HepG2 (cell line): Measurements from ENCODE around the gene AMPH. TPM values are rescaled to one million over a fixed set of nuclear protein-coding genes. Genes with fewer than 3 reads are reported as not detected.

Experiments used
- ATAC-seq: fragments of 200-7000 bp; cut with Tn5 transposase; 3 replicates; pipeline ENCODE4 v1.9.1; 2020; ENCODE audit warnings: mild to moderate bottlenecking, moderate library complexity
- BruUV-seq: library from RNA; stranded (reverse); fragments of 400-500 nt; replicated peaks from 2 replicates; lab custom pipeline; 2021; lab: Mats Ljungman, UMichigan
- CTCF ChIA-PET: fragments of 300-600 bp; formaldehyde crosslinking; extraction: SDS; loops from one replicate; lab custom pipeline; 2021; ENCODE audit warnings: low total read pairs, inconsistent platforms, low intra/inter-chr PET ratio; lab: Yijun Ruan, JAX
- POLR2A ChIA-PET: fragments of 350-600 bp; sonication (Branson Sonifier 250); formaldehyde crosslinking; loops from one replicate; lab custom pipeline; 2020; ENCODE audit warnings: antibody characterized with exemption, inconsistent platforms; lab: Yijun Ruan, JAX
- DNase-seq: peaks from one replicate; pipeline ENCODE4 v3.0.0-alpha.2; 2015; ENCODE audit warnings: low spot score
- FAIRE-seq: peaks from 3 replicates; lab custom pipeline; 2011; peaks lifted over from hg19 to GRCh38; lab: Jason Lieb, UNC
- H2AFZ ChIP-seq: one replicate; pipeline ENCODE4 v1.6.1; 2011; ENCODE audit warnings: low read length, inconsistent platforms
- H3K27ac ChIP-seq: fragments of 300-600 bp; 3 replicates; pipeline ENCODE4 v1.8.0; 2011; ENCODE audit warnings: mixed run types, mild to moderate bottlenecking, mixed read lengths, low read length, inconsistent platforms; ENCODE audit not compliant: insufficient read depth; ENCODE audit errors: extremely low read length
- H3K27me3 ChIP-seq, 2 experiments: fragments of 200-600 bp in 1 of 2; 2 replicates in 1 of 2; 3 replicates in 1 of 2; pipeline versions ENCODE4 v1.6.0 to v1.8.0; 2011; ENCODE audit warnings: low read length in 2 of 2, mild to moderate bottlenecking in 2 of 2, moderate library complexity in 2 of 2, inconsistent platforms in 1 of 2; ENCODE audit not compliant: insufficient read depth in 2 of 2, control insufficient read depth in 1 of 2
- H3K36me3 ChIP-seq, 2 experiments: fragments of 200-600 bp in 1 of 2; replicated peaks in 1 of 2; 2 replicates in 1 of 2; 3 replicates in 1 of 2; pipeline versions ENCODE4 v1.5.1 to v1.8.0; 2011; ENCODE audit warnings: low read length in 2 of 2, inconsistent platforms in 1 of 2; ENCODE audit not compliant: insufficient read depth in 2 of 2, control insufficient read depth in 1 of 2
- H3K4me1 ChIP-seq: 2 replicates; pipeline ENCODE4 v1.5.1; 2012; ENCODE audit warnings: low read length, inconsistent platforms; ENCODE audit not compliant: insufficient read depth
- H3K4me2 ChIP-seq: 2 replicates; pipeline ENCODE4 v1.6.0; 2011; ENCODE audit warnings: low read depth, low read length, inconsistent platforms
- H3K4me3 ChIP-seq, 3 experiments: fragments of 200-600 bp in 1 of 3; sonication (generic), shearing (Covaris generic) in 1 of 3; replicated peaks in 1 of 3; 2 replicates each; pipeline ENCODE4 v1.5.1; 2011 to 2016; ENCODE audit warnings: low read length in 3 of 3, inconsistent platforms in 2 of 3, low read depth in 2 of 3, mild to moderate bottlenecking in 2 of 3, control low read depth in 1 of 3, mixed read lengths in 1 of 3; ENCODE audit not compliant: insufficient read depth in 1 of 3
- H3K79me2 ChIP-seq: one replicate; pipeline ENCODE4 v1.6.1; 2011; ENCODE audit warnings: low read length, inconsistent platforms; ENCODE audit not compliant: insufficient read depth
- H3K9ac ChIP-seq: 2 replicates; pipeline ENCODE4 v1.6.0; 2011; ENCODE audit warnings: mild to moderate bottlenecking, low read depth, low read length, inconsistent platforms; ENCODE audit not compliant: insufficient read depth
- H3K9me3 ChIP-seq: 2 replicates; pipeline ENCODE4 v1.5.1; 2012; ENCODE audit warnings: mild to moderate bottlenecking, low read length
- H4K20me1 ChIP-seq: 2 replicates; pipeline ENCODE4 v1.6.0; 2011; ENCODE audit warnings: inconsistent platforms, mild to moderate bottlenecking, low read length, moderate library complexity; ENCODE audit not compliant: insufficient read depth
- CREB1 ChIP-seq, 2 experiments: fragments of 450-650 bp in 1 of 2; IDR thresholded peaks; 2 replicates each; pipeline ENCODE4 v1.6.1; 2016 to 2017; ENCODE audit warnings: control low read depth in 1 of 2, mild to moderate bottlenecking in 1 of 2, missing compliant biosample characterization in 1 of 2, missing genetic modification characterization in 1 of 2
- DDIT3 ChIP-seq: sonication (generic); formaldehyde crosslinking; IDR thresholded peaks from 2 replicates; pipeline ENCODE4 v1.4.0; 2020; ENCODE audit warnings: mild to moderate bottlenecking, missing genetic modification reagents
- DR1 ChIP-seq: sonication (generic); formaldehyde crosslinking; IDR thresholded peaks from 2 replicates; pipeline ENCODE4 v1.8.0; 2021; ENCODE audit warnings: mild to moderate bottlenecking, missing genetic modification reagents, inconsistent platforms
- GATAD1 ChIP-seq: IDR thresholded peaks from 2 replicates; pipeline ENCODE4 v1.6.1; 2016; ENCODE audit warnings: missing genetic modification reagents, missing compliant biosample characterization
- GTF2F1 ChIP-seq: fragments of 150-350 bp; IDR thresholded peaks from 2 replicates; pipeline ENCODE4 v1.6.1; 2014; ENCODE audit warnings: low read length
- HNF4G ChIP-seq, 2 experiments: sonication (generic) in 1 of 2; formaldehyde crosslinking in 1 of 2; IDR thresholded peaks; 2 replicates each; pipeline versions ENCODE4 v1.4.0 to v1.6.1; 2011 to 2020; ENCODE audit warnings: borderline replicate concordance in 2 of 2, low read depth in 2 of 2, mild to moderate bottlenecking in 2 of 2, low read length in 1 of 2, missing genetic modification reagents in 1 of 2, moderate library complexity in 1 of 2
- MBNL3 ChIP-seq: fragments of 250-450 bp; sonication (Bioruptor Pico); conservative IDR thresholded peaks from 2 replicates; pipeline ENCODE4 v1.8.0; 2022; ENCODE audit warnings: mild to moderate bottlenecking, inconsistent platforms
- NFE2L1 ChIP-seq: sonication (generic); formaldehyde crosslinking; IDR thresholded peaks from 2 replicates; pipeline ENCODE4 v1.4.0; 2020; ENCODE audit warnings: missing genetic modification reagents, mild to moderate bottlenecking, borderline replicate concordance
- RELA ChIP-seq: sonication (generic); formaldehyde crosslinking; IDR thresholded peaks from 2 replicates; pipeline ENCODE4 v1.4.0; 2020; ENCODE audit warnings: missing genetic modification reagents
- SAFB2 ChIP-seq: sonication (generic); formaldehyde crosslinking; IDR thresholded peaks from 2 replicates; pipeline ENCODE4 v1.5.1; 2020; ENCODE audit warnings: missing genetic modification reagents, low read depth, mild to moderate bottlenecking, borderline replicate concordance
- TCF7 ChIP-seq: sonication (generic); IDR thresholded peaks from 2 replicates; pipeline ENCODE4 v1.6.1; 2016; ENCODE audit warnings: antibody characterized with exemption, low read depth
- ZBED4 ChIP-seq: sonication (generic); formaldehyde crosslinking; IDR thresholded peaks from 2 replicates; pipeline ENCODE4 v1.4.0; 2020; ENCODE audit warnings: missing genetic modification reagents, borderline replicate concordance
- ZFP82 ChIP-seq: sonication (generic); formaldehyde crosslinking; IDR thresholded peaks from 2 replicates; pipeline ENCODE4 v1.5.1; 2020; ENCODE audit warnings: mild to moderate bottlenecking, missing genetic modification reagents, borderline replicate concordance
- ZNF549 ChIP-seq: sonication (generic); formaldehyde crosslinking; IDR thresholded peaks from 2 replicates; pipeline ENCODE4 v1.5.0; 2020; ENCODE audit warnings: missing genetic modification reagents
- ZNF619 ChIP-seq: sonication (generic); formaldehyde crosslinking; IDR thresholded peaks from 2 replicates; pipeline ENCODE4 v1.4.0; 2020; ENCODE audit warnings: mild to moderate bottlenecking, missing genetic modification reagents
- ZSCAN31 ChIP-seq: sonication (generic); formaldehyde crosslinking; IDR thresholded peaks from 2 replicates; pipeline ENCODE4 v1.5.0; 2020; ENCODE audit warnings: low read depth, mild to moderate bottlenecking, missing genetic modification reagents
- WGBS: methylation state at CpG from one replicate; pipeline ENCODE4 v1.1.6; 2017; ENCODE audit warnings: low lambda C conversion rate; 5-methylcytosine and 5-hydroxymethylcytosine counted together
- in situ Hi-C: cut with HindIII; loops from 2 replicates; pipeline ENCODE4 v1.10.0; 2017; ENCODE audit warnings: low pct_unique_long_range_greater_than_20kb; ENCODE audit not compliant: extremely low pct_ligation_motif_present
- intact Hi-C: fragments of 100-400 bp; cut with micrococcal nuclease; formaldehyde crosslinking; loops from one replicate; pipeline ENCODE4 v1.10.0; 2022; ENCODE audit not compliant: unreplicated experiment
- polyA plus RNA-seq, 8 experiments: library from polyadenylated mRNA; depleted of rRNA in 3 of 8; stranded (reverse) in 7 of 8; unstranded in 1 of 8; fragments of >200 nt; fragmentation: Illumina TruSeq in 4 of 8; extraction: Trizol in 4 of 8; gene quantifications; 2 replicates each; pipeline versions ENCODE4 v1.2.1 to v1.2.3, GENCODE V29; 2011 to 2016; ENCODE audit warnings: low read depth in 4 of 8, missing spikeins in 1 of 8, mixed read lengths in 1 of 8; ENCODE audit not compliant: insufficient read depth in 1 of 8
- total RNA-seq, 5 experiments: library from RNA; depleted of rRNA; stranded (reverse); fragments of >200 nt; fragmentation: Illumina TruSeq; extraction: Trizol; gene quantifications; 2 replicates each; pipeline ENCODE4 v1.2.3, GENCODE V29; 2016; ENCODE audit warnings: low read depth in 1 of 5

The AMPH gene
- total and polyA plus RNA-seq, 2 of the 13 experiments (the other 11 are each of a cell fraction or from before 2014, with no cell fraction given), result not detected

- in situ Hi-C loops (no loop called here), intact Hi-C loops (no loop called here)
- Histone ChIP-seq H3K79me2 (no peaks in the 10 kb centered on the region), H3K4me2 (no peak overlapping the region), H3K36me3 (no peaks in the 10 kb centered on the region), H3K27ac (no peak overlapping the region), H3K9ac (no peak overlapping the region), H3K27me3 (no peaks in the 10 kb centered on the region), H3K9me3 (no peaks in the 10 kb centered on the region), H2AFZ (no peak overlapping the region), H3K4me3 (no peak overlapping the region), H3K4me1 (no peaks in the 10 kb centered on the region), H4K20me1 (no peaks in the 10 kb centered on the region)
- no peak for ATAC-seq
- 2% methylated on average over 5 of the region's 5 CpGs for whole genome bisulfite sequencing
- ChIA-PET CTCF (no interaction called here), POLR2A (no interaction called here)
- FAIRE-seq, result no peak
- no peak for DNase-seq
- no peak for TF ChIP-seq DDIT3 (CRISPR knock-in tag)
- TF ChIP-seq CREB1 (IDR thresholded peaks at IDR 0.05), result peak; percentile 90
- no peak for TF ChIP-seq CREB1 (CRISPR knock-in tag; IDR thresholded peaks at IDR 0.05)
- no peak for TF ChIP-seq ZFP82 (CRISPR knock-in tag)
- TF ChIP-seq ZNF549 (CRISPR knock-in tag), result no peak
- TF ChIP-seq ZSCAN31 (CRISPR knock-in tag), result no peak
- no peak for TF ChIP-seq RELA (CRISPR knock-in tag)
- no peak for TF ChIP-seq HNF4G (IDR thresholded peaks at IDR 0.05; ENCODE audit: borderline replicate concordance, low read depth, low read length)
- TF ChIP-seq HNF4G (CRISPR knock-in tag; IDR thresholded peaks at IDR 0.05; ENCODE audit: borderline replicate concordance, low read depth), result no peak
- no TSS peak for BruUV-seq
Observed at GRCh38 chr7:38580485-38580884, 50.7 kb downstream of the AMPH start.

GRCh38 chr7:38574086-38574485, 57.1 kb downstream of the AMPH start:
- 13% methylated on average over 5 of the region's 5 CpGs for WGBS
- no peaks in the 10 kb centered on the region for H3K9me3 ChIP-seq
- no peak overlapping the region for H2AFZ ChIP-seq
- FAIRE-seq (no peak), ATAC-seq (no peak), DNase-seq (no peak)
- intact Hi-C loops (no loop called here), in situ Hi-C loops (no loop called here)
- H3K27ac ChIP-seq, result no peak overlapping the region
- no peaks in the 10 kb centered on the region for H3K79me2 ChIP-seq
- ChIA-PET POLR2A (no interaction called here), CTCF (no interaction called here)
- H4K20me1 ChIP-seq, result no peaks in the 10 kb centered on the region
- H3K4me1 ChIP-seq, result no peaks in the 10 kb centered on the region
- no peak overlapping the region for H3K4me2 ChIP-seq
- H3K4me3 ChIP-seq, result no peak overlapping the region
- no peaks in the 10 kb centered on the region for H3K27me3 ChIP-seq
- BruUV-seq, result no TSS peak
- no peaks in the 10 kb centered on the region for H3K36me3 ChIP-seq
- H3K9ac ChIP-seq, result no peak overlapping the region
- no peak for TF ChIP-seq NFE2L1 (CRISPR knock-in tag)
- no peak for TF ChIP-seq TCF7
- TF ChIP-seq MBNL3, result no peak
- TF ChIP-seq ZBED4 (CRISPR knock-in tag), result no peak
- TF ChIP-seq GTF2F1, result no peak
- TF ChIP-seq DR1 (CRISPR knock-in tag), result no peak
- no peak for TF ChIP-seq SAFB2 (CRISPR knock-in tag)
- TF ChIP-seq GATAD1, result no peak
- TF ChIP-seq ZNF619 (CRISPR knock-in tag), result no peak
